ENCODE results near the gene ACYP2.
A peak's percentile ranks its signal among the peaks of the same experiment; 100 is the strongest.
"Not testable (repeated sequence)": the region's sequence is repeated elsewhere in the genome, so short reads cannot be mapped to it uniquely, and the experiment has no call there.

The ACYP2 gene

GRCh38 chr2:54115284-54116137 is at the start of gene ACYP2:
Gene ACYP2, plus strand, starts transcription at chr2:54115615.
- DNase-seq: peak; percentile 93

GRCh38 chr2:54065891-54066290 is 49.5 kb upstream of the ACYP2 start:
- no peak for DNase-seq

- no peak for DNase-seq
Observed at GRCh38 chr2:54067851-54068375, 47.5 kb upstream of the ACYP2 start.

GRCh38 chr2:54072483-54072882 is 42.9 kb upstream of the ACYP2 start:
- DNase-seq: not testable (repeated sequence)

GRCh38 chr2:54073796-54074195 is 41.6 kb upstream of the ACYP2 start:
- no peak for DNase-seq

GRCh38 chr2:54074606-54075341 is 40.6 kb upstream of the ACYP2 start:
- no peak for DNase-seq

- DNase-seq: no peak
Observed at GRCh38 chr2:54076586-54076985, 38.8 kb upstream of the ACYP2 start.

GRCh38 chr2:54077088-54077900 is 38.1 kb upstream of the ACYP2 start:
- DNase-seq: no peak

- DNase-seq: no peak
Observed at GRCh38 chr2:54079331-54079730, 36.1 kb upstream of the ACYP2 start.

- DNase-seq: no peak
Observed at GRCh38 chr2:54081574-54081973, 33.8 kb upstream of the ACYP2 start.

GRCh38 chr2:54083021-54083420 is 32.4 kb upstream of the ACYP2 start:
- DNase-seq: no peak

GRCh38 chr2:54083445-54083844 is 32.0 kb upstream of the ACYP2 start:
- no peak for DNase-seq

- peak; percentile 7 for DNase-seq
Observed at GRCh38 chr2:54084600-54084999, 30.8 kb upstream of the ACYP2 start.

- no peak for DNase-seq
Observed at GRCh38 chr2:54085069-54085468, 30.3 kb upstream of the ACYP2 start.

- DNase-seq: no peak
Observed at GRCh38 chr2:54086157-54086556, 29.3 kb upstream of the ACYP2 start.

- no peak for DNase-seq
Observed at GRCh38 chr2:54088191-54088634, 27.2 kb upstream of the ACYP2 start.

GRCh38 chr2:54088719-54089118 is 26.7 kb upstream of the ACYP2 start:
- no peak for DNase-seq

- DNase-seq: no peak
Observed at GRCh38 chr2:54090521-54091117, 24.8 kb upstream of the ACYP2 start.

- no peak for DNase-seq
Observed at GRCh38 chr2:54092940-54093339, 22.5 kb upstream of the ACYP2 start.

GRCh38 chr2:54095406-54095805 is 20.0 kb upstream of the ACYP2 start:
- not testable (repeated sequence) for DNase-seq

GRCh38 chr2:54096141-54096540 is 19.3 kb upstream of the ACYP2 start:
- DNase-seq: not testable (repeated sequence)

- DNase-seq: no peak
Observed at GRCh38 chr2:54097124-54097523, 18.3 kb upstream of the ACYP2 start.

GRCh38 chr2:54099370-54099769 is 16.0 kb upstream of the ACYP2 start:
- no peak for DNase-seq

Data from NCI-H1092 treated with DMSO at 0.1 percent for 48 hours (cell line).